SHP77 (cell line): ENCODE data around the gene ZKSCAN5.
"Not testable (repeated sequence)": the region's sequence is repeated elsewhere in the genome, so short reads cannot be mapped to it uniquely, and the experiment has no call there.

Source experiments
- DNase-seq, 2 experiments: peaks; one replicate each; lab custom pipeline; 2025; lab: John Stamatoyannopoulos, UW

Gene ZKSCAN5

DNA sequence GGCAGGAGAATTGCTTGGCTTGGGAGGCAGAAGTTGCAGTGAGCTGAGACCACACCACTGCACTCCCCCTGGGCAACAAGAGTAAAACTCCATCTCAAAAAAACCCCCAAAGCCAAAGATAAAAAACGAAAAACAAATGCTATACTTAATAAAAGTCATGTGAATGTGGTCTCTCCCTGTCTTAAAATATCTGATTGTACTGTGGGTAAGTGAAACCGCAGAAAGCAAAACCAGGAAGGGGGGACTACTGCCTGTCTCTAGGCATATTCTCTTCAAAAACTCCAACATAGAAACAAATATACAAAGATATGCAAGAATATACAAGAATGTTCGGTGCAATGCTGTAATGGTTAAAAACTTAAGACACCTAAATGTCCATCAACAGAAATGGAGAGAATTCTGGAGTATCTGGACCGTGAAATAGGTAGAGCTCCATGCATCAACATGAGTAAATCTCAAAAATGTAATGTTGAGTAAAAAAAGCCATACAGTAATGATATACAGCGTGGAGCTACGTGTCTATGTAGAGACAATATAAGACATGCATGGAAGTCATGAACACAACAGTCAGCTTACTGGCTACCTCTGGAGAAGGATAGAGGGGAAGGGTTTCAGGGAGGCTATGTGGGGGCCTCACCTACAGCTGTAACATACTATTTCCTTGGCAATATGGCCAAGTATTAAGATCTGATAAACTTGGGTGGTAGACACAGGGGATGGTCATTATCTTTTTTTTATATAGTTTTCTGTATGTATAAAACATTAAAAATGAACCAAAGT lies 6.5 kb upstream of the ZKSCAN5 start:
- no peak for DNase-seq

DNA sequence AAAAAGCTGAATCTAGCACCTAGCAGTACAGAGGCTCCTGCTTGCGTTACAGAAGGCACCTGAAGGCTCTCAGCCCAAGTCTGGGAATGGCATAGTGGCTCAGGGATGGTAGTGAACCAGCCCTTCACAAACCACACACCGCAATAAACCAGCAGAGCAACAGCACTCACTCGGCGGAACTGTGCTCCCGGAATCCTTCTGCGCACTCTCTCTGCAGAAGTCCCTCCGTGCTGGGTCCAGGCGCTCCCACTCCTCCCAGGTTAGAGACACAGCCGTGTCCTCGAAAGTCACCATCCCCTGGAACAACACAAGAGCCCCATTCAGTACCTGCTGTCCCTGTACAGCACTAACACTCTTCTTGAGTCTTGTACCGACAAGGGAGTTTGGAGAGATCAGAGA lies 5.9 kb upstream of the ZKSCAN5 start:
- DNase-seq = no peak

DNA sequence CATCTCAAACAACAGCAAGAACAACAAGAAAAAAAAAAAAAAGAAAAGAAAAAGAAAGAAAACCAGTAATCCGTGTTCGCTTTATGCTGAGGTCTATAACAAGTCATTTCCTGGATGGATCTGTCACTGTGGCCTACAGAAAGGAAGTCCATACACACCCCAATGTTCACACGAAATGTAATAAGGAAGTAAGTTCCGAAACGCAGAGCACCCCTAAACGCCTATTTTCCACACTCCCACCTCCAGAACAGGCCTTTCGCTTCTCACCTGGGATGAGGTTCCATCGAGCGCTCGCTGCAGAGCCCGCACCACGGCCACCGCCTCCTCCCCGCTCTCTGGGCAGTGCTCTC lies 5.1 kb upstream of the ZKSCAN5 start:
- DNase-seq = no peak

GRCh38 chr7:99499721-99500636 lies 4.5 kb upstream of the ZKSCAN5 start, which contains the start of gene ZNF394:
Gene ZNF394, minus strand, starts transcription at chr7:99500281. Its CDS starts 188 bp downstream, at chr7:99500093.
- peak; percentile 91 to 93 for DNase-seq

DNA sequence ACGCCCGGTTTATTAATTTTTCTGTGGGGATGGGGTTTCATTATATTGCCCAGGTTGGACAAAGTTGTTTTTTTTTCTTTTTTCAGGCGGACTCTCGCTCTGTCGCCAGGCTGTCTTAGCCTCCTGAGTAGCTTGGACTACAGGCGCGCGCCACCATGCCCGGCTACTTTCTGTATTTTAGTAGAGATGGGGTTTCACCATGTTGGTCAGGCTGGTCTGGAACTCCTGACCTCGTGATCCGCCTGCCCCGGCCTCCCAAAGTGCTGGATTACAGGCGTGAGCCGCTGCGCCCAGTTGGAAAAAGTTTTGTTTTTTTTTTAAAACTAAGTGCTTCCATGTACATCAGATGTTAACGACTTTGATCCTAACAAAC lies 3.8 kb upstream of the ZKSCAN5 start:
- DNase-seq = no peak

GRCh38 chr7:99501236-99501635 lies 3.2 kb upstream of the ZKSCAN5 start:
- not testable (repeated sequence) for DNase-seq

GRCh38 chr7:99504281-99504602 lies 220 bp upstream of the ZKSCAN5 start:
- peak; percentile 93 to 96 for DNase-seq

- DNase-seq = no peak
Measured at GRCh38 chr7:99505324-99505662, 831 bp downstream of the ZKSCAN5 start.

DNA sequence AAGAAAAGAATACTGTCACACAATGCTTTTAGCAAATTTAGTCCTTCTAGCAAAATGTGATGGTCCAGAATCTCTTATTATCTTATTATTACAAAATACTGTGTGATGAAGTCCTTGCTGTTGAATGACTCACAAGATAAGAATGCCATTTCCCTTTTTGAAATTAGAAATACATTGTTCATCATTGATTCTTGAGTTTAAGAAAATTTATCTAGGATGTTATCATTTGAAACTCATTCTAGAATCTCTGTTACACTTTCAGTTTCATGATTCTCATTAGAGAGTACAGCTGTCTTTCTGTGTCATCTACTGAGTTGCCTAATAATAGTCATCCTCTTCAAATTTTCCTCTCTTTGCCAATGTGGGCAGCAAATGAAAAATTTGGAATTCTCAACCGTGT lies 9.6 kb downstream of the ZKSCAN5 start:
- DNase-seq = no peak

DNA sequence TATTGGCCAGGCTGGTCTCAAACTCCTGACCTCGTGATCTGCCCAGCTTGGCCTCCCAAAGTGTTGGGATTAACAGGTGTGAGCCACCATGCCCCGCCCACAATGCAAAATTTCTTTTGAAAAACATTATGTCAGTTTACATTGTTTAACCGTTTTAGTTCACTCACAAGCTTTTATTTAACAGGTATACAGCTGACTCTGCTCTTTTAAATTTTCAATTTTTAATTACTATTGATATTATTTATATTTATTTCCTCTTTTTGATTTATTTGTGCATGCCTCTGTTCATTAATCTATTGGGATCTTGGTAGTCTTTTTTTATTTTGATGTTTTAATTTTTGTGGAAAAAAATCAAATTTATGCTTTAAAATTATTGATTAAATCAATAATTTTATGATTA lies 16.9 kb downstream of the ZKSCAN5 start:
- DNase-seq = no peak

DNA sequence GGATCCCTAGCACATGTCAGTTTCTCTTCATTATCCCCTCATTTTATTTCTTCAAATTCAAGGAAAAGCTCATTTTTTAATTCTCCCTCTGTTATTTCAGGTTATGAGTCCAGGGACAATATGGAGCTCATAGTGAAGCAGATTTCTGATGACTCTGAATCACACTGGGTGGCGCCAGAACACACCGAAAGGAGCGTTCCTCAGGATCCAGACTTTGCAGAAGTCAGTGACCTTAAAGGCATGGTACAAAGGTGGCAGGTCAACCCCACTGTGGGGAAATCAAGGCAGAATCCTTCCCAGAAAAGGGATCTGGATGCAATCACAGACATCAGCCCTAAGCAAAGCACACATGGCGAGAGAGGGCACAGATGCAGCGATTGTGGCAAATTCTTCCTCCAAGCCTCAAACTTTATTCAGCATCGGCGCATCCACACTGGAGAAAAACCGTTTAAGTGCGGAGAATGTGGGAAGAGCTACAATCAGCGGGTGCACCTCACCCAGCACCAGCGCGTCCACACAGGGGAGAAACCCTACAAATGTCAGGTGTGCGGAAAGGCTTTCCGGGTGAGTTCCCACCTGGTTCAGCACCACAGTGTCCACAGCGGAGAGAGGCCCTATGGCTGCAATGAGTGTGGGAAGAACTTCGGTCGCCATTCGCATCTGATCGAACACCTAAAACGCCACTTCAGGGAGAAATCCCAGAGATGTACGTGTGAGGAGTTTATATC lies 21.4 kb downstream of the ZKSCAN5 start:
- DNase-seq = no peak

DNA sequence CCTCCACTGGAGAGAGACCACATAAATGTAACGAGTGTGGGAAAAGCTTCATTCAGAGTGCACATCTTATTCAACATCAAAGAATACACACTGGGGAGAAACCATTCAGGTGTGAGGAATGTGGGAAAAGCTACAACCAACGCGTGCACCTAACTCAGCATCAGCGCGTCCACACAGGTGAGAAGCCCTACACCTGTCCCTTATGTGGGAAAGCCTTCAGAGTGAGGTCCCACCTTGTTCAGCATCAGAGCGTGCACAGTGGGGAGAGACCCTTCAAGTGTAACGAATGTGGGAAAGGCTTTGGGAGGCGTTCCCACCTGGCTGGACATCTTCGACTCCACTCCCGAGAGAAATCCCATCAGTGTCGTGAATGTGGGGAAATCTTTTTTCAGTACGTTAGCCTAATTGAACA lies 26.9 kb downstream of the ZKSCAN5 start:
- DNase-seq = no peak

DNA sequence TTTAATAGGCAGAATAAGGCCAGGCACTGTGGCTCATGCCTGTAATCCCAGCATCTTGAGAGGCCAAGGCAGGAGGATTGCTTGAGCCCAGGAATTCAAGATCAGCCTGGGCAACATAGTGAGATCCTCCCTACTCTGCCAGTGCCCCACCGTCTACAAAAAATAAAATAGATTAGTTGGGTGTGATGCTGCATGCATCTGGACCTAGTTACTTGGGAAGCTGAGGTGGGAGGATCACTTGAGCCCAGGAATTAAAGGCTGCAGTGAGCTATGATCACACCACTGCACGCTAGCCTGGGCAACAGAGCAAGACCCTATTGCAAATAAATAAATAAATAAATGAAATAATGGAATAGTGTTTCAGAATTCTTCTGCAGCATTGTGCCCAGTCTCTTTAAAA lies 31.2 kb downstream of the ZKSCAN5 start:
- no peak for DNase-seq

DNA sequence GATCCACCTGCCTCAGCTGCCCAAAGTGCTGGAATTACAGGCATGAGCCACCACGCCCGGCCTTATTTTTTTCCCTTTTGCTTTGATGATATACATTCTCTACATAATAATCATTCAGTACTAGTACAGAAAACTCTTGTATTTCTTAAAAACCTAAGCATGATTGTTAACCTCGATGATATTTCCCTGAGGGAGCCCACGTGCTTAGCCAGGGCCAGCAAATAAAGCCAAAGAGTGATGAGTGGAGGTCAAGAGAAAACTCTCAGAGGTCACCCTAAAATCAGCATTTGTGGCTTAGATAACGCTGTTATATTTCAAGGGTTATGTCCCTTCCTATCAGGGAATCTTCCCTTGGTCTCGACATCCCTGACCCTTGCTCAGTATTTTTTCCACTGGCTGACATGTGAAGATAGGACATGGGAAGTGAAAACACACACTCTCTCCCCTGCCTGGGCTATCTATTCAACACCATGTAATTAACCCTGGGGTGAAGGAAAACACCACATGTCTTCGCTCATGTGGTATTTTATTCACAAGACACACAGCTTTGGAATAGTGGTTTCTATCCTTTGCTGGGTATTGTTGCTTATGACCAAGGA lies 34.9 kb downstream of the ZKSCAN5 start:
- DNase-seq = no peak

GRCh38 chr7:99540542-99540941 lies 36.1 kb downstream of the ZKSCAN5 start:
- DNase-seq = no peak

DNA sequence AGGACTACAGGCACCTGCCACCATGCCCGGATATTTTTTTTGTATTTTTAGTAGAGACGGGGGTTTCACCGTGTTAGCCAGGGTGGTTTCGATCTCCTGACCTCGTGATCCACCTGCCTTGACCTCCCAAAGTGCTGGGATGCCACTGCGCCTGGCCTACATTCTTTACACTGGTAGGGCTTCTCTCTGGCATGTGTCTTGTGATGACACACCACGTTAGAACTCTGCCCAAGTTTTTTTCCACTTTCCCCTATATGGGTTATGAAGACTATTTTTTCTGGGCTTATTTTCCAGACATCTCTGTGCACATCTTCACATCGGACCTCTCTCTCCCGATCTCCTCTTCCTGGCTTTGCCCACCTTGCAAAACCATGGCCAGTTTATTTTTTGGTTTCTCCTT lies 36.8 kb downstream of the ZKSCAN5 start:
- DNase-seq = no peak

- no peak for DNase-seq
Measured at GRCh38 chr7:99543081-99543671, 38.7 kb downstream of the ZKSCAN5 start.

DNA sequence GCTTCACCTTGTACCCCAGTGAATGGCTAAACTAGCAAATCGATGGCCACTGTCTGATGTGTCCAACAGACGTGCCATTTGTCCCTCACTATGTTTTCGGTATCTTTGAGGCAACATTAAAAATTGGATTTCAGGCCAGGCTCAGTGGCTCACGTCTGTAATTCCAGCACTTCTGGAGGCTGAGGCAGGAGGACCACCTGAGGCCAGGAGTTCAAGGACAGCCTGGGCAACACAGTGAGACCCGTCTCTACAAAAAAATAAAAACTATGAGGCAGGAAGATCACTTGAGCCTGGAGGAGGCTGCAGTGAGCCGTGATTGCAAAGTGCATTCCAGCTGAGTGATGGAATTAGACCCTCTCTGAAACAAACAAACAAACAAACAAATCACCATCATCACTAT lies 39.5 kb downstream of the ZKSCAN5 start:
- DNase-seq = no peak

DNA sequence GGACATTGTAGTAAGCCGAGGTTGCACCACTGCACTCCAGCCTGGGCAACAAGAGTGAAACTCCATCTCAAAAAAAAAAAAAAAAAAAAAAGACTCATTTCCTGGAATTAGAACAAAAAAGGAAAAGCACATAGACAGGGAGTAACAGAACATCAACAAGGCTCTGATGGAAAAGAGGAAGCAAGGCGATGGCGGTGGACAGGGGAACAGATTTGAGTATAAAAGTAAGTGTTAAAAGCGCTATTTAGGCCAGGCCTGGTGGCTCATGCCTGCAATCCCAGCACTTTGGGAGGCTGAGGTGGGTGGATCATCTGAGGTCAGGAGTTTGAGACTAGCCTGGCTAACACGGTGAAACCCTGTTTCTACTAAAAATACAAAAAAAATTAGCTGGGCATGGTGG lies 40.8 kb downstream of the ZKSCAN5 start:
- DNase-seq = not testable (repeated sequence)

- not testable (repeated sequence) for DNase-seq
Measured at GRCh38 chr7:99549545-99549944, 45.1 kb downstream of the ZKSCAN5 start.

DNA sequence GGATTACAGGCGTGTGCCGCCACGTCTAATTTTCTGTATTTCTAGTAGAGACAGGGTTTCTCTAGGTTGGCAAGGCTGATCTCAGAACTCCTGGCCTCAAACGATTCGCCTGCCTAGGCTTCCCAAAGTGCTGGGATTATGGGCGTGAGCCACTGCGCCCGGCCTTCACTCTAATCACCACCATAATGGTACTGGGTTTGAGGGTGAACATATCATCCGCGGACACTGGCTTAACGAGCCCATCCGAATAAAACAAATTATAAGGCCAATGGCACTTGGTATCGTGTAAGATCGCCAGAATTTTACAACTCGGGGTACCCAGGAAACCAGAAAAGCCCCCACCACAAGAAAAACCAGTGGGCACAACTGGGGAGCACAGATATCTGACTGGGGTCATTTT lies 46.9 kb downstream of the ZKSCAN5 start:
- no peak for DNase-seq
